HG03378 (cell line): Measurements from ENCODE around the gene USP3.

Experiments used
- ATAC-seq: cut with Tn5 transposase; IDR thresholded peaks from one replicate; pipeline ENCODE4 v1.9.1; 2021; ENCODE audit warnings: mild to moderate bottlenecking, moderate library complexity; ENCODE audit not compliant: unreplicated experiment

The USP3 gene

GRCh38 chr15:63504247-63504978 lies at the start of gene USP3:
Gene USP3 (plus strand): TSS chr15:63504593. CDS start chr15:63504740, 147 bp downstream.
- ATAC-seq = peak; percentile 31

- no peak for ATAC-seq
These were observed 48.1 kb upstream of the USP3 start for GRCh38 chr15:63456258-63456657.

- no peak for ATAC-seq
These were observed 47.0 kb upstream of the USP3 start for GRCh38 chr15:63457379-63457778.

DNA sequence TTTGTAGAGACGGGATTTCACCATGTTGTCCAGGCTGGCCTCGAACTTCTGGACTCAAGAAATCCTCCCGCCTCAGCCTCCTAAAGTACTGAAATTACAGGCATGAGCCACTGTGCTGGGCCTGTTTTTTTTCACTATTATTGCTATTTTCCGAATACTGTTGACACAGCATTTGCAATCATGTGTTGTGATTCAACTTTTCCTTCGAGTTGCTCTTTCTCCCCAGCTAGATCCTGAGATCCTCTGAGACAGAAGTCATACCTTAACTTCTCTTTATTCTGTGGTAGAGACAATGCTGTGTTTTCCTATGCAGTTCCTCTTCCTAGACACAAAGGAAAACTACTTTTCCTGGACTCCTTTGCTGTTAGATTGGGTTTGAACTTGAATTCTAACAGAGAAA lies 46.4 kb upstream of the USP3 start:
- no peak for ATAC-seq

DNA sequence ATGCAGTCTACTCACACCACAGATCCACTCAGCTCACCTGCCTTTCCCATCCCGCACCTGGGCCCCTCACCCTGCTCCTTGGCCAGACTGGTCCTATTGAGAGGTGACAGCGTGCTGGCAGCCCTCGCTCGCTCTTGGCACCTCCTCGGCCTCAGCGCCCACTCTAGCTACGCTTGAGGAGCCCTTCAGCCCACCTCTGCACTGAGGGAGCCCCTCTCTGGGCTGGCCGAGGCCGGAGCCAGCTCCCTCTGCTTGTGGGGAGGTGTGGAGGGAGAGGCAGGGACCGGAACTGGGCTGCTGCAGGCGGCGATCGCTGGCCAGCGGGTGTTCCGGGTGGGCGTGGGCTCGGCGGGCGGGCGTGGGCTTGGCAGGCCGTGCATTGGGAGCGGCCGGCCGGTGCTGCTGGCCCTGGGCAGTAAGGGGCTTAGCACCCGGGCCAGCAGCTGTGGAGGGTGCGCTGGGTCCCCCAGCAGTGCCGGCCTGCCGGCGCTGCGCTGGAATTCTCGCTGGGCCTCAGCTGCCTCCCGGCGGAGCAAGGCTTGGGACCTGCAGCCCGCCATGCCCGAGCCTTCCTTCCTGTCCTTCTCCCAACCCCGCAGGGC lies 45.5 kb upstream of the USP3 start:
- ATAC-seq = no peak

DNA sequence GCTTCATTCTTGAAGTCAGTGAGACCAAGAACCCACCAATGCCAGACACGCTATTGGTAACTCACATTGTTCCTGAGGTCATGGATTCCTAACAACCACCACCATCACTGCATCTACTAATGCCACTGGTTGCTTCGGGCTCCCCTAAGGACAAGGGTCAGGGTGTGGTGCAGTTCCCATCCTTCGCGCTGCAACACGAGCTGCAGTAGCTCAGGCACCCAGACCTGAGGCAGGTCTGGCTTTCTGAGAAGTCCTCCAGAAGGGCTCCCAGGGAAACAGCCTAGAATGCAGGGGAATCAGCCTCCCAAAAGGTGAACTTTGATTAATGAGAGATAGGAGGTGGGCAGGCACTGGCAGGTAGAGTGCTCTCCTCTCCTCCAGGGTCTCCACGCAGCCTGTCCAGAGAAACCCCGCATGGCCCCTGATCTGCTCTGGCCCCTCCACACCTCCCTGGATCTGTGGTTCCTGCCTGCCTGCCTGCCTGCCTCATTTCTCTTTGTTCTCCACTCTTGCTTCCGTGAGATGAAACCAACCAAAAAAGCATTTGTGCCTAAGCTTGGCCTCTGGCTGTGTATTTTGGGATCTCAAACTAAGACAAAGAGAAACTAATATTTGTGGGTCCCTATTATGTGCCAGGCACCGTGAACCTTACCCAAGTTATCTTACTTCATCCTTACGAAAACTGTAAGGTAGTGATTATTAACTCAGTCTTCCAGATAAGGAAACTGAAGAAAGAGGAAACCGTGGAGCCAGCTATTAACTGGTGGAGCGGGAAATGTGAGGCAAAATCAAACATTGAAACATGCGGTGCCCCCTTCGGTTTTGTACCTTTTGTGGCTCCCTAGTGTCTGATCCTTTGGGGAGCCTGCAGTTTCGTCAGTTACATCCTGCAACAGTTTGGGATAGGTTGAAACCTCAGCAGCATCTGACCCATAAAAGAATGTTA lies 43.9 kb upstream of the USP3 start:
- no peak for ATAC-seq

GRCh38 chr15:63461230-63461985 lies 43.0 kb upstream of the USP3 start:
- no peak for ATAC-seq

DNA sequence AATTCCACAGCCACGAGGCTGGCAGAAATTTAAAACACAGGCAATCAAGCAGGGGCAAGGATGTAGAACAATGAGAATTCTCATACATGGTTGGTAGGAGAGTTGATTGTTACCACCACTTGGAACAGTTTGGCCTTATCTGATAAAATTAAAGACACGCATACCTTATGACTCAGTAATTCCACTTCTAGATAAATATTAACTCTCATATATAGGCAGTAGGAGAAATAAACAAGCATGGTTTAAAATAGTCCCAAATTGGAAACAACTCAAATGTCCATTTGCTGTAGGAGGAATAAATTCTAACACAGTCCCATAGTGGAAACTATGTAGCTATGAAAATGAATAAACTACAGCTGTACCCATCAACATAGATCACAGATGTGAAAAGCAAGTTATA lies 42.3 kb upstream of the USP3 start:
- no peak for ATAC-seq

- ATAC-seq = no peak
These were observed 41.4 kb upstream of the USP3 start for GRCh38 chr15:63463036-63463435.

GRCh38 chr15:63463793-63464192 lies 40.6 kb upstream of the USP3 start:
- ATAC-seq = no peak

- no peak for ATAC-seq
These were observed 39.3 kb upstream of the USP3 start for GRCh38 chr15:63465104-63465503.

- ATAC-seq = peak; percentile 46
These were observed 37.8 kb upstream of the USP3 start for GRCh38 chr15:63466378-63467192.

- ATAC-seq = no peak
These were observed 35.2 kb upstream of the USP3 start for GRCh38 chr15:63469190-63469589.

DNA sequence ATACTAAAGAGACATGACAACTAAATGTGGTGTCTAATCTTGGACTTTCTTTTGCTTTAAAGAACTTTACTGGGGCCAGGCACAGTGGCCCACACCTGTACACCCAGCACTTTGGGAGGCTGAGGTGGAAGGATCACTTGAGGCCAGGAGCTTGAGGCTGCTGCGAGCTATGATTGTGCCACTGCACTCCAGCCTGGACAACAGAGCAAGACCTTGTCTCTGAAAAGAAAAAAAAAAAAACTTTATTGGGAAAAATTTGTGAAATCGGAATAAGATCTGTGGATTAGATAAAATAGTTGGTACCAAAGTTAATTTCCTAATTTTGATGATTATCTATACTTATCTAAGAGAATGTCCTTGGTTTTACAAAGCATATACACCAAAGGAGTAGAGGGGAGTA lies 34.4 kb upstream of the USP3 start:
- ATAC-seq = no peak

- ATAC-seq = peak; percentile 33
These were observed 31.2 kb upstream of the USP3 start for GRCh38 chr15:63473007-63473748.

- ATAC-seq = no peak
These were observed 30.7 kb upstream of the USP3 start for GRCh38 chr15:63473749-63473998.

GRCh38 chr15:63473999-63474809 lies 30.2 kb upstream of the USP3 start:
- peak; percentile 55 for ATAC-seq

GRCh38 chr15:63474810-63475316 lies 29.5 kb upstream of the USP3 start:
- ATAC-seq = peak; percentile 56

GRCh38 chr15:63475707-63476106 lies 28.7 kb upstream of the USP3 start:
- no peak for ATAC-seq
